ACC112 (cell line): ENCODE data around the gene HECW1.

ENCODE experiments used
- H2AFZ ChIP-seq: fragments of 200-600 bp; sonication (generic); one replicate; pipeline ENCODE4 v1.6.0; 2017; ENCODE audit warnings: antibody characterized with exemption, low read length; ENCODE audit not compliant: unreplicated experiment
- H3K27ac ChIP-seq: fragments of 200-600 bp; sonication (generic); 2 replicates; pipeline ENCODE4 v1.5.1; 2014; ENCODE audit warnings: low read depth, mild to moderate bottlenecking, antibody characterized with exemption, low read length, moderate library complexity
- H3K27me3 ChIP-seq: fragments of 200-600 bp; sonication (generic); 2 replicates; pipeline ENCODE4 v1.6.1; 2014; ENCODE audit warnings: mild to moderate bottlenecking, antibody characterized with exemption, low read length, moderate library complexity, mixed read lengths; ENCODE audit not compliant: insufficient read depth
- H3K36me3 ChIP-seq: fragments of 200-600 bp; sonication (generic); 2 replicates; pipeline ENCODE4 v1.6.1; 2016; ENCODE audit warnings: mild to moderate bottlenecking, antibody characterized with exemption, low read length, moderate library complexity, mixed read lengths; ENCODE audit not compliant: insufficient read depth
- H3K4me1 ChIP-seq: fragments of 200-600 bp; sonication (generic); one replicate; pipeline ENCODE4 v1.6.1; 2016; ENCODE audit warnings: low read length, mixed read lengths; ENCODE audit not compliant: insufficient read depth, unreplicated experiment, control insufficient read depth
- H3K4me3 ChIP-seq: fragments of 200-600 bp; sonication (generic); 2 replicates; pipeline ENCODE4 v1.5.1; 2014; ENCODE audit warnings: mild to moderate bottlenecking, low read depth, low read length
- H3K79me2 ChIP-seq: fragments of 200-600 bp; sonication (generic); one replicate; pipeline ENCODE4 v1.6.0; 2016; ENCODE audit warnings: low read length; ENCODE audit not compliant: control insufficient read depth, unreplicated experiment, insufficient read depth

The HECW1 gene

GRCh38 chr7:43249823-43250145 is 137.3 kb downstream of the HECW1 start:
- H3K27ac ChIP-seq, result no peak overlapping the region
- H2AFZ ChIP-seq, result no peak overlapping the region

GRCh38 chr7:43260980-43261878 is 148.8 kb downstream of the HECW1 start:
- no peaks in the 10 kb centered on the region for H3K36me3 ChIP-seq
- no peak overlapping the region for H3K27ac ChIP-seq
- no peaks in the 10 kb centered on the region for H3K4me1 ChIP-seq
- H2AFZ ChIP-seq, result no peak overlapping the region
- no peaks in the 10 kb centered on the region for H3K27me3 ChIP-seq
- no peak overlapping the region for H3K4me3 ChIP-seq
- H3K79me2 ChIP-seq, result no peaks in the 10 kb centered on the region

More at GRCh38 chr7:43249823-43250145, 137.3 kb downstream of the HECW1 start:
- H3K4me1 ChIP-seq, result no peaks in the 10 kb centered on the region
- H3K36me3 ChIP-seq, result no peaks in the 10 kb centered on the region
- peaks cover 21% of the 10 kb centered on the region for H3K27me3 ChIP-seq
- no peak overlapping the region for H3K4me3 ChIP-seq
- H3K79me2 ChIP-seq, result no peaks in the 10 kb centered on the region

- H3K27me3 ChIP-seq, result peaks cover 17% of the 10 kb centered on the region
- no peaks in the 10 kb centered on the region for H3K79me2 ChIP-seq
- no peak overlapping the region for H3K4me3 ChIP-seq
- H3K36me3 ChIP-seq, result no peaks in the 10 kb centered on the region
- no peak overlapping the region for H3K27ac ChIP-seq
- no peaks in the 10 kb centered on the region for H3K4me1 ChIP-seq
- H2AFZ ChIP-seq, result no peak overlapping the region
Observed at GRCh38 chr7:43265139-43265538, 152.7 kb downstream of the HECW1 start.

GRCh38 chr7:43273939-43274719 is 161.7 kb downstream of the HECW1 start:
- Histone ChIP-seq H3K79me2 (no peaks in the 10 kb centered on the region), H3K4me3 (no peak overlapping the region), H3K27ac (no peak overlapping the region), H3K27me3 (peaks cover 35% of the 10 kb centered on the region), H3K36me3 (no peaks in the 10 kb centered on the region), H3K4me1 (no peaks in the 10 kb centered on the region), H2AFZ (no peak overlapping the region)

GRCh38 chr7:43274752-43275151 is 162.3 kb downstream of the HECW1 start:
- Histone ChIP-seq H3K27me3 (peaks cover 35% of the 10 kb centered on the region), H3K79me2 (no peaks in the 10 kb centered on the region), H3K4me1 (no peaks in the 10 kb centered on the region), H3K4me3 (no peak overlapping the region), H3K36me3 (no peaks in the 10 kb centered on the region), H2AFZ (no peak overlapping the region), H3K27ac (no peak overlapping the region)

- Histone ChIP-seq H3K27ac (no peak overlapping the region), H3K4me1 (no peaks in the 10 kb centered on the region), H3K36me3 (no peaks in the 10 kb centered on the region), H3K4me3 (no peak overlapping the region), H3K27me3 (peaks cover 38% of the 10 kb centered on the region), H2AFZ (no peak overlapping the region), H3K79me2 (no peaks in the 10 kb centered on the region)
Observed at GRCh38 chr7:43276547-43276946, 164.1 kb downstream of the HECW1 start.

- Histone ChIP-seq H2AFZ (no peak overlapping the region), H3K27ac (no peak overlapping the region), H3K4me3 (no peak overlapping the region), H3K36me3 (no peaks in the 10 kb centered on the region), H3K79me2 (no peaks in the 10 kb centered on the region), H3K4me1 (no peaks in the 10 kb centered on the region), H3K27me3 (peaks cover 43% of the 10 kb centered on the region)
Observed at GRCh38 chr7:43278088-43278644, 165.7 kb downstream of the HECW1 start.

- H3K27me3 ChIP-seq, result peaks cover 49% of the 10 kb centered on the region
- H3K36me3 ChIP-seq, result no peaks in the 10 kb centered on the region
- H3K27ac ChIP-seq, result no peak overlapping the region
- no peaks in the 10 kb centered on the region for H3K79me2 ChIP-seq
- no peaks in the 10 kb centered on the region for H3K4me1 ChIP-seq
- no peak overlapping the region for H2AFZ ChIP-seq
- no peak overlapping the region for H3K4me3 ChIP-seq
Observed at GRCh38 chr7:43281268-43281667, 168.8 kb downstream of the HECW1 start.

- H3K4me3 ChIP-seq, result no peak overlapping the region
- H3K27me3 ChIP-seq, result peaks cover 42% of the 10 kb centered on the region
- H3K79me2 ChIP-seq, result no peaks in the 10 kb centered on the region
- no peak overlapping the region for H2AFZ ChIP-seq
- no peaks in the 10 kb centered on the region for H3K36me3 ChIP-seq
- H3K4me1 ChIP-seq, result no peaks in the 10 kb centered on the region
- H3K27ac ChIP-seq, result no peak overlapping the region
Observed at GRCh38 chr7:43283706-43284105, 171.3 kb downstream of the HECW1 start.

- no peak overlapping the region for H3K27ac ChIP-seq
- H2AFZ ChIP-seq, result no peak overlapping the region
- no peaks in the 10 kb centered on the region for H3K79me2 ChIP-seq
- peaks cover 9% of the 10 kb centered on the region for H3K4me1 ChIP-seq
- no peak overlapping the region for H3K4me3 ChIP-seq
- no peaks in the 10 kb centered on the region for H3K36me3 ChIP-seq
- no peaks in the 10 kb centered on the region for H3K27me3 ChIP-seq
Observed at GRCh38 chr7:43289826-43290225, 177.4 kb downstream of the HECW1 start.
